Activated CD8-positive, alpha-beta memory T cell treated with anti-CD3 and anti-CD28 coated beads for 24 hours (primary cell): ENCODE data around the gene ZNF213.
"Not testable (repeated sequence)": the region's sequence is repeated elsewhere in the genome, so short reads cannot be mapped to it uniquely, and the experiment has no call there.

ENCODE experiments used
- DNase-seq: peaks from one replicate; pipeline ENCODE4 v3.0.0-alpha.2; 2020

The ZNF213 gene

DNA sequence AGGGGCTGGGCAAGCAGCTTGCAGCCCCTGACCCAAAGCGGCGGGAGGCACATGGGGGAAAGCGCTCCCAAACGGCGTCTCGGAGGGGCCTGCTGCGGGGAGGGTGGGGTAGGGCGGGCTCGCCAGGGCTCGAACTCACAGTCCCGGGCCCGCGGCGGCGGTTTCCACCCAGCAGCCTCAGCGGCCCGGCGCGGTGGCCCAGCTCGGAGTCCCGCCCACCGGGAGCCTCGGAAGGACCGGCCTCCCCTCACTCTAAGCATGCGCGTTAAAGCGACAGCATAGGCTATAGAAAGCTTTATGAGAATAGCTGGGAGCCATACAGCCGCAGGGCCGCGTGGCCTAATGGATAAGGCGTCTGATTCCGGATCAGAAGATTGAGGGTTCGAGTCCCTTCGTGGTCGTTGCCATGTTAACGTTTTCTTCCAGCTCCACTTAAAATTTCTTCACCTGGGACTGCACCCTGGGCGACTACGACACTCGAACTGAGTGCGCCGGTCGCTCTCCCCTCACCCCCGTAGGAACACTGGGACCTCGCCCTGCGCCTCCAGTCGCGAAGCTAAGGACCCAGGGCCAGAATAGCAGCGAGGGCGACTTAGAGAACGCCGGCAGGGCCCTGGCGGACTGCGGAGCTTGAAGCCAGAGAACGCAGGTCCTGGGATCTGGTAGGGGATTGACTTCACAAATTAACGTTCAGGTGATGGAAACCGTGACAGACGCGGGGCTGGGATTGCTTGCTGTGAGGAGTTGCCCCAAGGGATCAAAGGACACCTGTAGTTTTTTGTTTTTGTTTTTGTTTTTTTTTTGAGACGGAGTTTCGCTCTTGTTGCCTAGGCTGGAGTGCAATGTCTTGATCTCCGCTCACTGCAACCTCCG lies 15.8 kb downstream of the ZNF213 start:
- peak; percentile 100 for DNase-seq

DNA sequence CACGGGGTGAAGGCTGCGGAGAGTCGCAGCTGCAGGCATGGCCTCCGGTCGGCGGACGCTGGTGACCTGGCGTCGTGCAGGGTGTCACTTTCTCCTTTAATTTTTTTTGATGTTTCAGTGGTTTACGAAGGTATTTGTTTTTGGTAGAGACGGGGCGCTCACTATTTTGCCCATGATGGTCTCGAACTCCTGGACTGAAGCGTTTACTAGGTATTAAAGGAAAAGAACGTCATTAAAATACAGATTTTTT lies 17.1 kb downstream of the ZNF213 start:
- DNase-seq = no peak

DNA sequence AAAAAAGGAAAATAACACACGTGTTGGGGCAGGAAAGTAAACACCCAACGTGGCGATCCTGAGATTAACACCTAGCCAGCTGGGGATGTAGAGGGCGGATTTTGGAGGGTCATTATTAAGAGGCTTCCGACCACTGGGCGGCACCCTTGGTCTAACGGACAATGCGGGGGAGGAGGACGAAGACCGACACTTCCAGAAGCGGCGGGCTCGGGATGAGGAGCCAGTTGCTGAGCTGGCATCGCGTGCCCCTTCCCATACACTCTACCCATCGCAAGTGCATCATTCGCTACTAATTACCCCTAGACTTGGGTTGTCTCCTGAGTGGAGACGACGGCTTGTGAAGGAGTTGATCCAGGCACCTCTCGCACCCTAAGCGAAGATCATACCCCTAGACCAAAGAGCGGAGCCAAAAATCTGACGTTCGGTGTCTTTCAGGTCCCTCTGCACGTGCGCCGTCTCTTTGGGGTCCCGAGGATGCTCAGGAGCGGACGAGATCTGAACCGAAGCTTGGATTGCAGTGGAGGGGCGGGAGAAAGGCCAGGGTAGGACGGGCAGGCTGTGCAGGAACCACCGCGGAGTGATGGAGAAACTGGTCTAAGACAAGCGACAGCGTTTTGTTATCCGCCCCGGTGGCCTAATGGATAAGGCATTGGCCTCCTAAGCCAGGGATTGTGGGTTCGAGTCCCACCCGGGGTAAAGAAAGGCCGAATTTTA lies 17.6 kb downstream of the ZNF213 start:
- DNase-seq = peak; percentile 99

DNA sequence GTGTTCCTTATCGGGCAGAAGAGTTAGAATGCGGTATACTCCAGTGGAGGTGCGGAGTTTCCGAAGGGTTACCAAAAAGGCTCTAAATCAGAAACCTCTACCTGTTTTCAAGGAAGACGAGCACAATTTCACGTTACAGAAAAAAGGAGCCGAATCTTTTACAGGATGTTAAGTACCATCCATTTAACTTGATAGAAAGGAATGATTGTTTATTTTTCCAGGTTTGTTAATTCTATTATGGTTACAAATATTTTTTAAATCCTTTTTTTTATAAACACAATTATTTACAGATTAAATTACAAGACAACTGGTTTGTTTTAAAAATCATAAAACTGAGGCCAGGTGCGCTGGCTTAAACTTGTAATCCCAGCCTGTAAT lies 18.2 kb downstream of the ZNF213 start:
- no peak for DNase-seq

DNA sequence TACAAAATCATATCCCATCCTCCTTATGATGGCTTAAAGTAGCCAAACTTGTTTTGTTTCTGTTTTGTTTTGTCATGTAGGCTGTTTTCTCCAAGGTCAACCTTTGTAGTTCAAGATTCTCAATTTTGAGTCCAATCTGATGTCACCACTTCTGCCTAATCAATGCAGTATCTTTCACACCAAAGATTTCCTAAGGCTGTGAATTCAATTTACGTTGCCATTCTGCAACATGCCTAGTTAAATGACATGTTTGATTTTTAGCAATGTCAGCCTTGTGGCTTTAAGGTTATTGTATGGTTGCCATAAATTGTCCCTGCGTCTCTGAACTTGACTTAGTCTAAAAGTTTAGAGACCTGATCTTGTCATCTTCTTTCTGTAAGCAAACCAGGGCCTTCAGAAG lies 20.4 kb downstream of the ZNF213 start:
- no peak for DNase-seq

DNA sequence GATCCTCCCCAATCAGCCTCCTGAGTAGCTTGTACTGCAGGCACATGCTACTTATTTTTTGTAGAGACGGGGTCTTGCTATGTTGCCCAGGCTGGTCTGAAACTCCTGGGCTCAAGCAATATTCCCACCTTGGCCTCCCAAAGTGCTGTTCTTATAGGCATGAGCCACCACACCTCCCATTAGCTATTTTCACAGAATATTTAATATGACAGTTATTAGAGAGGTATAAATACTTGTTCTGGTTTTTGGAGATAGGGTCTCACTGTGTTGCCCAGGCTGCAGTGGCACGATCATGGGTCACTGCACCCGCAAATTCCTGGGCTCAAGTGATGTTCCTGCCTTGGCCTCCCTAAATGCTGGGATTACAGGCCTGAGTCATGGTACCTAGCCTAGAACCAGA lies 21.1 kb downstream of the ZNF213 start:
- DNase-seq = no peak

DNA sequence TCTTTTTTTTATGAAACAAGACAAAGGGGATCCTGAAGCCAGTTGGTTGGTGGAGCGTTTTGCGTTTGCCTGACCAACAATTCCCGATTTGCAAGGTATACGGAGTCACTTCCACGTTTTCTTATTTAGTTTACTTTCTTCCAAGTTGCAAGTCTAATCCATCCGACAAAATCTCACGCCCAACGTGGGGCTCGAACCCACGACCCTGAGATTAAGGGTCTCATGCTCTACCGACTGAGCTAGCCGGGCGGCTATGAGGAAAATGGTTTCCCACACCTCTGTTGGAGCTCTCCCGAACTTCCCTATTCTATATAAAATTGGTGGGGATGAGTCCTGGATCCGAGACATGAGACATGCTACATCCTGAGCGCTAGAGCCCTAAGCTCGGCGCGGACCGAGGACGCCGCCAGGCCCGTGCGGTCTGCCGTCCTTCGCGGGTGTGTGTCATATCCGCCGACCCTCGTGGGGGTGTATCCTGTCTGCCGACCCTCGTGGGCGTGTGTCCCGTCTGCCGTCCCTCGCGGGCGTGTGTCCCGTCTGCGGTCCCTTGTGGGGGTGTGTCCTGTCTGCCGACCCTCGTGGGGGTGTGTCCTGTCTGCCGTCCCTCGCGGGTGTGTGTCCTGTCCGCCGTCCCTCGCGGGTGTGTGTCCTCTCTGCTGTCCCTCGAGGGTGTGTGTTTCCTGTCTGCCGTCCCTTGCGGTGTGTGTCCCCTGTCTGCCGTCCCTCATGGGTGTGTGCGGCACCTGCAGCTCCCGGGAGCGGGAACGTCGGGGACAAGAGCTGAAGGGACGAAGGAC lies 22.6 kb downstream of the ZNF213 start:
- DNase-seq = peak; percentile 87

DNA sequence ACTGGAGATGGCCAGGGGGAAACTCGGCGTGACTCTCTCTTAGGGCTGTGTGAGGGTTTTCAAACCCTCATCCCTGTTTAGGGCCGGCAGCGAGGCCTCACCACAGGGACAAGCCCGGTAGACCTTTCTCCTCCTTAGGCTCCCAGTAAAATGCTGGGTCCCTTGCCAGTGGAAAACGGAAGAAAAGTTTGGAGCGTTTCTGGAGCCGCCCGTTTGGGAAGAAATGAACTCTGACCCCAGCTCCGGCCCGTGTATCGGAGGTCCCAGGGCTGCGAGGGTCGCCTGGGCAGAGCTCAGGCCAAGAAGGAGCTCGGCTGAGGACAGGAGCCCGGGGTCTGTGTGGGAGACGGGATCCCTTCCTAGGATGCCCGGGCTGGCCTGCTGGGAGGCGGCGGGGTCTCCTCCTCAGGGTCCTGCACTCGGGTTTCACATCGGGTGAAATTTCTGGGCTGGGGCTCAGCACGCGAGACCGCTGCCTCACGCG lies 23.2 kb downstream of the ZNF213 start:
- DNase-seq = no peak

DNA sequence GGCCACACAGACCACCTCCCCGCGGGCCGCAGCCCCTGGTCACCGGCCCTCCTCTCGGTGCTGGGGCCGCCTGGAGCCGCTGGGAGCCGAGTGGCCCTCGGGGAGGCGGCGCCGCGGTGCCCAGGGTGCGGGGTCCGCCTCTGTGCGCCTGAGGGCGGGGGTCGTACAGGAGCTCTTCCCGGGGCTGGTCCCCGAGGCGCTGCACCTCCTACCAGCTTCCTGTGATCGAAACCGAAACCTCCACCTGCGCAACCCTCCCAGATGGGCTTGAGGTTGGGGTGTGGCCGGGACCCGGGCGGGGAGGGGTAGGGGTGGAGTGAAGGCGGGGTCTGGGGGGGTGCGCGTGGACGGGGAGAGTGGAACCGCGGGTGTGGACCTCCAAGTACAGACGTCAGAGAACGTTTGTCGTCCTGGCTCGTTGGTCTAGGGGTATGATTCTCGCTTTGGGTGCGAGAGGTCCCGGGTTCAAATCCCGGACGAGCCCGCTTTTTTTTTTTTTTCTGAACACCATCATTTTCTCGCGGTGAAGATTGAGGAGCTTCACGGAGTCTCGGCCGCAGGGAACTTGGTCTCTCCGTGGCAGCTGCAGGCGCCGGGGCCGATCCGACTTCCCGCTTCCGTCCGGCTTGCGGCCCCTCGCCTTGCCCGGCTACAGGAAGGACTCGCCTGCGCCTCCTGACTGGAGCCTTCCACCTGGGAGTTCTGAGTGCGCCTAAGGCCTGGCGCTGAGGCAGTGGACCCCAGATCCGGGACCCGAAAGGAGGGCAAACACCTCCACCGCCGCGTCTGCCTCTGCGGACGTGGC lies 23.9 kb downstream of the ZNF213 start:
- DNase-seq = peak; percentile 98

DNA sequence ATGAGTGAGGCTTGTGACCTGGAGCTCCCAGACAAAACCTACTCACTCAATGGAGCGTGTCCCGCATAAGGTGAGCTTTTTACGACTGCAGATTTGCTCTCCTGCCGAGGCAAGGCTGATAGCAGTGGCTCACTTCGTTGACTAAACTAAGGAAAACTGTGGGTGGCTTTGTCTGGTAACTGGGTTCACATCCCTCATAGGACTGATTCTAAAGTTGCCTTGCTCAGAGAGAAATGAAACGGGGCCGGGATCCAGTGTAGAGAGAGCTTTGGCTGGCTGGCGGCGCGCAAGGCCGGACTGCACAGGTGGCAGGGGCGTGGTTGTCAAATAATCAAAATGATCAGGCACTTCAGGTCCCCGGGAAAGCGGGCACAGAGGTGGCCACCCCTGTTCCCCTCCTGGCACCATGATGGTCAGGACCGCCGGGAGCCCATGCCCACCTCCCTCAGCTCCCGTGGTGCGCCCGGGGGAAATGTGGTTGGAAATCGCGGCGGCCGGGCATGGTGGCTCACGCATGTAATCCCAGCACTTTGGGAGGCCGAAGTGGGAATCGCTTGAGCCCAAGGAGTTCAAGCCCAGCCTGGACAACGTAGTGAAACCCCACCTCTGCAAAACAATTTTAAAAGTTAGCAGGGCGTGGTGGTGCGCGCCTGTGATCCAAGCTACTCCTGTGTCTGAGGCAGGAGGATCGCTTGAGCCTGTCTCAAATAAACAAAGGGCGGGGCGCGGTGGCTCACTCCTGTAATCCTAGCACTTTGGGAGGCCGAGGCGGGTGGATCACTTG lies 26.6 kb downstream of the ZNF213 start:
- DNase-seq = no peak

DNA sequence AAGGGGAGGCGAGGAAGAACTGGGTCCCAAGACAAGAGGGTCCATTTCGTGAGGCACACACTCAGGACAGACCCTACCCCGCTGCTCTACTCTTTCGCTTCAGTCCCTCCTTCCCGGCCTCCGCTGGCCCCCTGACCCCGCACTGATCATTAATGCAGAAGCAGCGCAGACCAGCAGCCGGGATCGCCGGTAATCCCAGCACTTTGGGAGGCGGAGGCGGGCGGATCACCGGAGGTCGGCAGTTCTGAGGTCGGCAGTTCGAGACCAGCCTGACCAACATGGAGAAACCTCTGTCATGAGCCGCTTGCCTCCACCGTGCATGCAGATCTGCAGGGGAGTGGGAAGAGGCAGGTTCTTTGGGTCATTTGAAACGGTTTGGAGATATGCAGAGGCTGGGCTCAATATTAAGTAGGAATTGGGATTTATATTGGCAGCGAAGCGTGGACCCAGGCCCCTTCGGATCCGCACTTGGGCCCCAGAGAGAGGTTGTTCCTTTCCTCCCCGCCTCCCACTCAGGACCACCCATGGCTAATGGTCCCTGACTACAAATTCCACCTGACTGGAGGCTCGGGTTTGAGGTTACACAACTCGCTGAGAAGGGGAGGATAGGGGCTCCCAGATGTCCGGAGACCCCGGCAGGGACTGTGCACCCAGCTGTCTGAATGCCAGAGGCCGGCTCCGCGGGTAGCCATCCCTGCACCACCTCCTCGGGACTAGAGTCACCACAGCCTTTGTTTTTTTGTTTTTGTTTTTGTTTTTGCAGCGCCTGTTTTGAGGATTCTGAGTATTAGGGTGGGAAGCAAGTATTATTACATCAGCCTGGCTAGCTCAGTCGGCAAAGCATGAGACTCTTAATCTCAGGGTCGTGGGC lies 29.5 kb downstream of the ZNF213 start:
- no peak for DNase-seq

DNA sequence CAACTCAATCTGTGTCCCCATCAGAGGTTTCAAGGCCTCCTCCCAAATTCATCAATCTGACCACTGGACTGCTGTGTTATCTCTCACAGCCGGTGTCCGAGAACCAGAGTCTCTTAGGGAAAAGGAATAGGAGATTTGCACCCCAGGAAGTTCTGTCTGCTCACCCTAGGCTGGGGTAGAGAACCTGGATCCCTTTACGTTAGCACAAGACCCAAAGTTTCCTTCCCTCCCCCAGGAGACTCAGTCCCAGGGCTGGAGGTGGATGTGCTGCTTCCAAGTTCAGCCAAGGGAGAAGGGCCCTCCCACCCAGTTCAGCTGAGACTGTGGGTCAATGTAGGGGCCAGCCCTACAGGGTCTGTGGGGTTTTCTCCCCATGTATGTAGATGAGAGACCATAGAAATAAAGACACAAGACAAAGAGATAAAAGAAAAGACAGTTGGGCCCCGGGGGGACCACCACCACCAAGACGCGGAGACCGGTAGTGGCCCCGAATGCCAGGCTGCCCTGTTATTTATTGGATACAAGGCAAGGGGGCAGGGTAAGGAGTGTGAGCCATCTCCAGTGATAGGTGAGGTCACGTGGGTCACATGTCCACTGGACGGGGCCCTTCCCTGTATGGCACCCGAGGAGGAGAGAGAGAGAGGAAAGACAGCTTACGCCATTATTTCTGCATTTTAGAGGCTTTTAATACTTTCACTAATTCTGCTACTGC lies 30.4 kb downstream of the ZNF213 start:
- no peak for DNase-seq

DNA sequence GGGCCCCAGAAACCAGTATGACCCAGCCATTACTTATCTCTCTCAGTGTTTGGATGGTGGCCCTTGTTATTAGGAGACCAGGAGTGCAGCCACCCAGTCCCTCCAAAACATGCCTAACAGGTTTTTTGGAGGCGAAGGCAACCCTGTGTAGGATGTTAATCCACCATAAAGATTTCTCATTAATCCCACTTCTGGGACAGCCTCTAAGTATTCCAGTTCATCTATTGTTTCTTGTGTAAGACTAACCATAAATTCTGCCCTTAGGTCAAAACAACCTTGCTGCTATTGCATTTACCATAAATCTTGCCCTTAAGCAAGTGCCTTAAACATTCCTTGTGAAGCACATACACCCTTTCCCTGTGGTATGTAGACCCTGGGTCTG lies 31.7 kb downstream of the ZNF213 start:
- no peak for DNase-seq

DNA sequence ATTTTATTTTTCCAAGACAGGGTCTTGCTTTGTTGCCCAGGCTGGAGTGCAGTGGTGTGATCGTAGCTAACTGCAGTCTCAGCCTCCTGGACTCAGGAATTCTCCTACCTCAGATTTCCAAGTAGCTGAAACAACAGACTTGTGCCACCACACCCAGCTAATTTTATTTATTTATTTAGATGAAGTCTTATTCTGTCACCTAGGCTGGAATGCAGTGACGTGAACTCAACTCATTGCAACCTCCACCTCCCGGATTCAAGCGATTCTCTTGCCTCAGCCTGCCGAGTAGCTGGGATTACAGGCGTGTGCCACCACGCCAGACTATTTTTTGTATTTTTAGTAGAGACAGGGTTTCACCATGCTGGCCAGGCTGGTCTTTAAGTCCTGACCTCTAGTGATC lies 33.9 kb downstream of the ZNF213 start:
- not testable (repeated sequence) for DNase-seq

DNA sequence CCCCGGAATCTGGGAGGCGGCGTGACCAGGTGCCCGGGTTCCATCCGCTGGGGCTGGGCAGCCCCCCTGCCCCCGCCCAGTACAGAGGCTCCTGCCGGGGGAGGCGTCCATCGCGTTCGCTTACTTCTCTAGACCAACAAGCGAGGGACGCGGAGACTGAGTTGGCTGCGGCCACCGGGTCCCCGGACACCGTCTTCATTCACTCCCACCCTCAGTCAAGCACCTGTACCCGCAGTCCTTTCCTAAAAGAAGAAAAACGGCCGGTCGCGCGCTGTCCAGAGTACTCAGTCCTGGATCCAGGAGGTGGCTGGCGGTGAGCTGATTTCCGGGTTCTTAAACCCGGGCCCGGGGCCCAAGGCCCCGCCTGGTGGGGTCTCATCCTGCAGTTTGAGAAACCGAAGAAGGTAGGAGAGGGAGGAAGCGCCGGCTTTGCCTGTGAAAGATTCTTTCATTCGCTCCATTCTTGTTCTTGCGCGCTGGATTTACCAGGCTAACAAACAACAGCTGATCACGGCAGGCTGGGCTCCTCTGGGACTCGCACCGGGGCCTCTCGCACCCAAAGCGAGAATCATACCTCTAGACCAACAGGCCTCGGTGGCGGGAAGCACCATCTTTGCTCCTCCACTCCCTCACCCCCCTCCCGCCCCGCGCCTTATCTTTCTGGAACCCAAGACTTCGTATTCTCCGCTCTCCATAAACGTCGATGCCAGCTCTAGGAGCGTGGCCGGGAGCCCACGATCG lies 35.8 kb downstream of the ZNF213 start:
- DNase-seq = peak; percentile 70

DNA sequence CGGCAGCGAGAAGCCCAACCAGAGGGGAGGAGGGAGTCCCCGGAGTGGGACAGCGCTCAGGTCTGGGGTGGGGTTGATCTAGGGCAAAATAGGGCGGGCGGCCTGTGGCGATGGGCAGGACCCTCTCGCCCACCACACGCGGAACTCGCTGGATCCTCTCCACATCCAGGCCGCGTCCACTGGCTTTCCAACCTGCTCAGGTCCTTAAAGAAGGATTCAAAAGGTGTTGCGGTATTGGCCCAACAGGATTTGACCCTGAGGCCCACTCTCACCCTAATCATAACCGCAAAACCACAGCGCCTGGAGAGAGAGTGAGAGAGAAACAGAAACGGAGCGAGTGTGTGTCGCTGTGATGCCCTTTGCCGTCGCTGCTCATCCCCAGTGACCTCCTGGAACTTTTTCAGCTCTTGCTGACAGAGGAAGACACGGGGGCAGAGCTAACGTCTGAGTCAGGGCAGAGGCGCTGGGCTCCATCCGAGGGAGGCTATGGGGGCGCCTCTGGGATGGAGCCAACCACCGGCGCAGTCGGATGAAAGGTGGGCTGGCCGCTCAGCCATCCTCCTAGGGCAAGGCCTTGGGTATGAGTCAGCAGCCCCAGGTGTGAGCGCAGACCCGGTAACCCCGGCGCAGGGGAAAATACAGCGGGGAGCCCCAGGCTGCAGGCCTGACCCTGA lies 36.5 kb downstream of the ZNF213 start:
- DNase-seq = no peak

DNA sequence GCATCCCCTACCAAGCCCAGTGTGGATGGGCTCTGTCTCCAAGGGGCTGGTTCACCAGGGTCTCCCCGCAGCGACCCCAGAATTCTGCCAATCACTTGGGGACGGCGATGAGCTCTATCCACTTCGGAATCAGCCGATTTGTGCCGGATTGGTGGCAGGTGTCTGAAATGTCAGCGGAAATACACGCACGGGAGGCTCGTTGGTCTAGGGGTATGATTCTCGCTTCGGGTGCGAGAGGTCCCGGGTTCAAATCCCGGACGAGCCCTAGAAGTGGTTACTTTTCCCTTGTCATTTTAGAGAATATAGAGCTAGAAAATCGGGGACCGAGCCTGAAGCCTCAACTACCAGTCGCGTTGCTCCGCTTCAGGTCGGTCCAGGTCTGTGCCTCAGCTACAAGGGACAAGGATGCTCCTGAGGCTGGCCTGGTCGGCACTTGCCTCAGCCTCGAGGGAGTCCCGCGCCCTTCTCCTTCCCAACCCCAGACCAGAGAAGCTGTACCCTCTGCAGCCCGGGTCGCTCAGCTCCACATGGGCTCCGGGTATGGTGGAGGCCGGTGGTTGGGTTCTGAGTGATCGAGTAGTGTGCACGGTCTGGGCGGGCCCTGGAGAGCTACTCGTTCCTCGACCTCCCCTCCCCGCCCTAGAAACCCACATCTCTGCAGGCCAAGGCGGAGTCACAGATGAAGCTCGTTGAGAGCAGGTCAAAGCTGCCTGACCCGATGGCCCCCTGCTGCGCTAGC lies 37.2 kb downstream of the ZNF213 start:
- DNase-seq = peak; percentile 88

DNA sequence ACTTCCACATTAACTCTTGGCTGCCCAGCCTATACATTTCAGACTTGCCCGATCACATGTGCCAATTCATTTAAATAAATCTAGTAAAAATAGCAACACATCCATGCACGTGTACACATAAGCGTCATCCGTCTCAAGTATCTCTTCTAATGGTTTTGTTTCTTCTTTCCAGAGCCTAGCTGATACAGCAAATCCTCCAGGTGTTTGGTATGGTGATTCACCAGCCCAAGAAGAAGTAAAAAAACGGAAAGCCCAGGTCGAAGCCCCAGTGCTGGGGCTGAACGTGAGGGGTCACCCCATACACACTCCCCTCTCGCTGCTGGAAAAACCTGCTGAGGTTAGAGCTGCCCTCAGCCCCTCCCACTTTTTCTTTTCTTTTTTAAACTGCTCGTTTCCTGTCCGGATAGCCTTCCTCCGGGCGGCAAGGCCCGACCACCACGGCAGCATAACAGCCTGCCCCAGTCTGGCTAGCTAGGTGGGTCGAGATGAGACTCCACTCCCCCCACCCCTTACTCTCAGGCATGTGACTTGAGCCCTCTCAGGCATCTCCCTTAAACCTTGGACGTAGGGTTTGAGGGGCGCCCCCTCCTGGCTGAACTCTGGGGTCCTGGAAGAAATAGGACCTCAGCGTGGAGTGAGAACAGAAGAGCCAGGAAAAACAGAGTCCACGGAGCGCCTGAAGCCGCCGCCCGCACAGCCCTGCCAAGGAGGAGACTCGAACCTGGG lies 39.2 kb downstream of the ZNF213 start:
- DNase-seq = no peak
